Measurements from ENCODE around the gene SORCS1. TPM values are rescaled to one million over a fixed set of nuclear protein-coding genes. Genes with fewer than 3 reads are reported as not detected.

Gene SORCS1
- total and polyA plus RNA-seq, 4 donors = 0.08 to 0.21 (median 0.09) TPM; not detected in 1

DNA sequence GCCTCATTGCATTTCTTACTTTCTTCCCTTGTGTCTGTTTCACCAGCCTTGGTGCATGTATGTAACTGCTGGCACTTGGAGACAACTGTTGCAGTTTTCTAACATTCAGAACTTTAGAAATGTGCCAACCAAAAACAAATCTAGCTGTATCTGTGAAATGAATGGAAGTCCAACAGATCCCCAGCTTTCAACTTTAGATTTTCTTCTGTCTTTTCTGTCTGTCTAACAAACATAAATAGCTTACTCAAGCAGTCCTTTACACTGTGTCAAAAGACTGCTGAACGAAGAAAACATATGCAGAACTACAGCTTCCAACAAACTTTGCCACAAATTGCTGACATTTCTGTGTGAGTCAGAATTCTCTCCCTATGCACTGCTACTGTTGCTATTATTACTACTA lies 30.9 kb downstream of the SORCS1 start (continued):
- TF ChIP-seq, protein P1, sequence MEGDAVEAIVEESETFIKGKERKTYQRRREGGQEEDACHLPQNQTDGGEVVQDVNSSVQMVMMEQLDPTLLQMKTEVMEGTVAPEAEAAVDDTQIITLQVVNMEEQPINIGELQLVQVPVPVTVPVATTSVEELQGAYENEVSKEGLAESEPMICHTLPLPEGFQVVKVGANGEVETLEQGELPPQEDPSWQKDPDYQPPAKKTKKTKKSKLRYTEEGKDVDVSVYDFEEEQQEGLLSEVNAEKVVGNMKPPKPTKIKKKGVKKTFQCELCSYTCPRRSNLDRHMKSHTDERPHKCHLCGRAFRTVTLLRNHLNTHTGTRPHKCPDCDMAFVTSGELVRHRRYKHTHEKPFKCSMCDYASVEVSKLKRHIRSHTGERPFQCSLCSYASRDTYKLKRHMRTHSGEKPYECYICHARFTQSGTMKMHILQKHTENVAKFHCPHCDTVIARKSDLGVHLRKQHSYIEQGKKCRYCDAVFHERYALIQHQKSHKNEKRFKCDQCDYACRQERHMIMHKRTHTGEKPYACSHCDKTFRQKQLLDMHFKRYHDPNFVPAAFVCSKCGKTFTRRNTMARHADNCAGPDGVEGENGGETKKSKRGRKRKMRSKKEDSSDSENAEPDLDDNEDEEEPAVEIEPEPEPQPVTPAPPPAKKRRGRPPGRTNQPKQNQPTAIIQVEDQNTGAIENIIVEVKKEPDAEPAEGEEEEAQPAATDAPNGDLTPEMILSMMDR (IDR thresholded peaks at IDR 0.05; ENCODE audit: low read depth, low read length, missing input control) = no peak
- TF ChIP-seq HNF4A (conservative IDR thresholded peaks at IDR 0.05) = no peak
- TF ChIP-seq ATF3 (IDR thresholded peaks at IDR 0.05) = no peak
- no peak for TF ChIP-seq FOXA1 (IDR thresholded peaks at IDR 0.05)

- TF ChIP-seq YY1 (IDR thresholded peaks at IDR 0.05) (no peak), RXRA (IDR thresholded peaks at IDR 0.05) (no peak), JUND (IDR thresholded peaks at IDR 0.05) (no peak), GABPA (IDR thresholded peaks at IDR 0.05 in 1 of 2, conservative IDR thresholded peaks at IDR 0.05 in 1 of 2) (no peak), HNF4G (IDR thresholded peaks at IDR 0.05) (no peak), SP1 (IDR thresholded peaks at IDR 0.05) (no peak), FOXA2 (IDR thresholded peaks at IDR 0.05) (no peak), RAD21 (IDR thresholded peaks at IDR 0.05) (no peak), NR2F2 (IDR thresholded peaks at IDR 0.05) (no peak)
- TF ChIP-seq, protein P1 (IDR thresholded peaks at IDR 0.05; ENCODE audit: low read depth, low read length, missing input control) = no peak
- Histone ChIP-seq H3K27ac (ENCODE audit: low read depth in 1 of 2, low read length in 2 of 2) (no peak overlapping the region), H3K9ac (ENCODE audit: low read depth in 1 of 2, low read length in 2 of 2) (no peak overlapping the region), H3K27me3 (ENCODE audit: control insufficient read depth in 4 of 4, insufficient read depth in 4 of 4, low read length in 3 of 4) (no peaks in the 10 kb centered on the region), H3K4me1 (ENCODE audit: control insufficient read depth in 4 of 4, insufficient read depth in 4 of 4, low read length in 3 of 4) (no peaks in the 10 kb centered on the region), H3K9me3 (ENCODE audit: control insufficient read depth in 4 of 4, low read length in 3 of 4) (no peaks in the 10 kb centered on the region), H3K36me3 (ENCODE audit: control insufficient read depth in 4 of 4, insufficient read depth in 3 of 4, low read depth in 1 of 4, low read length in 3 of 4) (no peaks in the 10 kb centered on the region), H3K4me3 (ENCODE audit: low read depth in 1 of 3, low read length in 3 of 3) (no peak overlapping the region)
- no peak for DNase-seq (ENCODE audit: low spot score)
- 85% methylated on average over 6 of the region's 6 CpGs for WGBS
These were observed 35.5 kb downstream of the SORCS1 start for GRCh38 chr10:107129000-107129399.

- Histone ChIP-seq H3K9me3 (ENCODE audit: control insufficient read depth in 4 of 4, low read length in 3 of 4) (no peaks in the 10 kb centered on the region), H3K27ac (ENCODE audit: low read depth in 1 of 2, low read length in 2 of 2) (no peak overlapping the region), H3K36me3 (ENCODE audit: control insufficient read depth in 4 of 4, insufficient read depth in 3 of 4, low read depth in 1 of 4, low read length in 3 of 4) (no peaks in the 10 kb centered on the region), H3K9ac (ENCODE audit: low read depth in 1 of 2, low read length in 2 of 2) (no peak overlapping the region), H3K27me3 (ENCODE audit: control insufficient read depth in 4 of 4, insufficient read depth in 4 of 4, low read length in 3 of 4) (no peaks in the 10 kb centered on the region), H3K4me3 (ENCODE audit: low read depth in 1 of 3, low read length in 3 of 3) (no peak overlapping the region), H3K4me1 (ENCODE audit: control insufficient read depth in 4 of 4, insufficient read depth in 4 of 4, low read length in 3 of 4) (no peaks in the 10 kb centered on the region)
- TF ChIP-seq JUND (IDR thresholded peaks at IDR 0.05) (no peak), FOXA2 (IDR thresholded peaks at IDR 0.05) (no peak), REST (IDR thresholded peaks at IDR 0.05) (no peak), MAX (IDR thresholded peaks at IDR 0.05) (no peak), FOXA1 (IDR thresholded peaks at IDR 0.05) (no peak)
- DNase-seq (ENCODE audit: low spot score) = no peak
- 71% methylated on average over 5 of the region's 5 CpGs for WGBS
These were observed 37.9 kb downstream of the SORCS1 start for GRCh38 chr10:107126512-107127065.
